ENCODE measurements around the gene SMOC2. TPM values are rescaled to one million over a fixed set of nuclear protein-coding genes. Genes with fewer than 3 reads are reported as not detected.

SMOC2 gene
- polyA plus RNA-seq, 3 donors, result not detected

GRCh38 chr6:168528474-168529095 lies 87.6 kb downstream of the SMOC2 start:
- Histone ChIP-seq H3K9me3 (replicated peaks in 1 of 2; ENCODE audit: control insufficient read depth in 1 of 2, insufficient read depth in 1 of 2, low read length in 2 of 2) (no peaks in the 10 kb centered on the region), H3K36me3 (replicated peaks in 1 of 2; ENCODE audit: control insufficient read depth in 1 of 2, insufficient read depth in 2 of 2, low read length in 2 of 2) (no peaks in the 10 kb centered on the region), H4K20me1 (ENCODE audit: insufficient read depth, low read length) (no peaks in the 10 kb centered on the region), H3K9ac (ENCODE audit: insufficient read depth, low read length, poor library complexity, severe bottlenecking) (no peak overlapping the region), H3K79me2 (ENCODE audit: insufficient read depth, low read length) (no peaks in the 10 kb centered on the region), H2AFZ (ENCODE audit: insufficient read depth, low read depth, low read length, poor library complexity, severe bottlenecking) (no peak overlapping the region), H3K4me3 (replicated peaks in 1 of 3; ENCODE audit: low read depth in 2 of 3, low read length in 3 of 3) (no peak overlapping the region), H3K4me1 (ENCODE audit: control insufficient read depth in 1 of 2, insufficient read depth in 2 of 2, low read length in 2 of 2) (no peaks in the 10 kb centered on the region), H3K27ac (ENCODE audit: low read depth in 1 of 2, low read length in 2 of 2) (no peak overlapping the region), H3K4me2 (replicated peaks; ENCODE audit: extremely low read depth, low read length, poor library complexity, severe bottlenecking) (no peak overlapping the region), H3K27me3 (ENCODE audit: control insufficient read depth in 2 of 2, insufficient read depth in 2 of 2, low read length in 2 of 2) (no peaks in the 10 kb centered on the region)
- Mint-ChIP-seq H3K9me3 (peaks cover 0 to 2% (median 0%) of the 10 kb centered on the region in 7 donors), H3K4me1 (no peaks in the 10 kb centered on the region), H3K36me3 (no peaks in the 10 kb centered on the region), H3K27ac (no peak overlapping the region), H3K27me3 (ENCODE audit: low read depth in 3 of 3) (peaks cover 0 to 6% (median 5%) of the 10 kb centered on the region in 3 donors), H3K4me3 (no peak overlapping the region)
- DNase-seq, result no peak
- TF ChIP-seq CTCF (IDR thresholded peaks at IDR 0.05), result no peak
- 78% methylated on average over 1 of the region's 3 CpGs for WGBS (ENCODE audit: insufficient coverage)
- intact Hi-C loops (cut with micrococcal nuclease), result no loop called here

GRCh38 chr6:168529214-168529613 lies 88.2 kb downstream of the SMOC2 start:
- Histone ChIP-seq H3K4me1 (ENCODE audit: control insufficient read depth in 1 of 2, insufficient read depth in 2 of 2, low read length in 2 of 2) (no peaks in the 10 kb centered on the region), H3K27ac (ENCODE audit: low read depth in 1 of 2, low read length in 2 of 2) (no peak overlapping the region), H3K9me3 (replicated peaks in 1 of 2; ENCODE audit: control insufficient read depth in 1 of 2, insufficient read depth in 1 of 2, low read length in 2 of 2) (no peaks in the 10 kb centered on the region), H3K79me2 (ENCODE audit: insufficient read depth, low read length) (no peaks in the 10 kb centered on the region), H3K27me3 (ENCODE audit: control insufficient read depth in 2 of 2, insufficient read depth in 2 of 2, low read length in 2 of 2) (no peaks in the 10 kb centered on the region), H3K4me3 (replicated peaks in 1 of 3; ENCODE audit: low read depth in 2 of 3, low read length in 3 of 3) (no peak overlapping the region), H2AFZ (ENCODE audit: insufficient read depth, low read depth, low read length, poor library complexity, severe bottlenecking) (no peak overlapping the region), H4K20me1 (ENCODE audit: insufficient read depth, low read length) (no peaks in the 10 kb centered on the region), H3K36me3 (replicated peaks in 1 of 2; ENCODE audit: control insufficient read depth in 1 of 2, insufficient read depth in 2 of 2, low read length in 2 of 2) (no peaks in the 10 kb centered on the region), H3K9ac (ENCODE audit: insufficient read depth, low read length, poor library complexity, severe bottlenecking) (no peak overlapping the region), H3K4me2 (replicated peaks; ENCODE audit: extremely low read depth, low read length, poor library complexity, severe bottlenecking) (no peak overlapping the region)
- Mint-ChIP-seq H3K4me3 (no peak overlapping the region), H3K27ac (no peak overlapping the region), H3K4me1 (no peaks in the 10 kb centered on the region), H3K36me3 (no peaks in the 10 kb centered on the region), H3K27me3 (ENCODE audit: low read depth in 3 of 3) (peaks cover 0 to 6% (median 5%) of the 10 kb centered on the region in 3 donors), H3K9me3 (no peaks in the 10 kb centered on the region)
- no peak for DNase-seq
- WGBS (ENCODE audit: insufficient coverage), result 95% methylated on average over 13 of the region's 18 CpGs
- intact Hi-C loops (cut with micrococcal nuclease), result no loop called here
- no peak for TF ChIP-seq CTCF (IDR thresholded peaks at IDR 0.05)

All from CD14-positive monocyte (primary cell).